GM23338 (cell line): ENCODE results near the gene HSPB8.

ENCODE experiments used
- CTCF ChIP-seq, 2 experiments: fragments of 200-600 bp in 1 of 2; sonication (generic) in 1 of 2; conservative IDR thresholded peaks; 2 replicates each; pipeline versions ENCODE4 v1.5.1 to v1.6.1; 2016 to 2017; ENCODE audit warnings: antibody characterized with exemption in 2 of 2, low read depth in 2 of 2, mild to moderate bottlenecking in 2 of 2, moderate library complexity in 1 of 2
- EZH2phosphoT487 ChIP-seq: fragments of 200-600 bp; sonication (generic); IDR thresholded peaks from one replicate; pipeline ENCODE4 v1.8.1; 2018; ENCODE audit warnings: antibody characterized with exemption; ENCODE audit not compliant: unreplicated experiment
- ZNF114 ChIP-seq: fragments of 250-450 bp; sonication (Bioruptor Pico); IDR thresholded peaks from 2 replicates; pipeline ENCODE4 v1.5.0; 2020; ENCODE audit warnings: mild to moderate bottlenecking, moderate library complexity

GRCh38 chr12:119167902-119168301 lies 10.8 kb upstream of the HSPB8 start:
- no peak for TF ChIP-seq CTCF (conservative IDR thresholded peaks at IDR 0.05; ENCODE audit: low read depth in 2 of 2)
- no peak for TF ChIP-seq ZNF114 (CRISPR knock-in tag)
- no peak for TF ChIP-seq EZH2phosphoT487
